ENCODE data around the gene RAPGEF2.

DNA sequence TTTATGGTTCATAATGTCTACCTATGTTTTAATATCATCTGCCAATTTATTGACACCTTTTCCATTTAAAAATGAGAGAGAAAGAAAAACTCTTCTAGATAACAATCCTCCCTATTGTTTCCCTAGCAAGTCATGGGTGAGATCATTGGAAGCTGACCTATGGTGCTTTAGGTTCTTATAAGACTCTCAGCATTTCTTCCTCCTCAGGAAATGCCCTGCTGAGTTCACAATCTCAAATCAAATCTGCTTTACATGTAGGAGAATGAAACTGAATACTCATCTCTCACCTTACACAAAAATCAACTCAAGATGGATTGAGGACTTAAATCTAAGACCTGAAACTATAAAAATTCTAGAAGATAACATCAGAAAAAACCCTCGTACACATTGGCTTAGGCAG is 267.4 kb downstream of the RAPGEF2 start:
- TF ChIP-seq POLR2A (IDR thresholded peaks at IDR 0.05) (no peak), POLR2AphosphoS5 (IDR thresholded peaks at IDR 0.05; ENCODE audit: insufficient read depth in 1 of 2, low read depth in 1 of 2) (no peak)
- TF ChIP-seq, protein P1, sequence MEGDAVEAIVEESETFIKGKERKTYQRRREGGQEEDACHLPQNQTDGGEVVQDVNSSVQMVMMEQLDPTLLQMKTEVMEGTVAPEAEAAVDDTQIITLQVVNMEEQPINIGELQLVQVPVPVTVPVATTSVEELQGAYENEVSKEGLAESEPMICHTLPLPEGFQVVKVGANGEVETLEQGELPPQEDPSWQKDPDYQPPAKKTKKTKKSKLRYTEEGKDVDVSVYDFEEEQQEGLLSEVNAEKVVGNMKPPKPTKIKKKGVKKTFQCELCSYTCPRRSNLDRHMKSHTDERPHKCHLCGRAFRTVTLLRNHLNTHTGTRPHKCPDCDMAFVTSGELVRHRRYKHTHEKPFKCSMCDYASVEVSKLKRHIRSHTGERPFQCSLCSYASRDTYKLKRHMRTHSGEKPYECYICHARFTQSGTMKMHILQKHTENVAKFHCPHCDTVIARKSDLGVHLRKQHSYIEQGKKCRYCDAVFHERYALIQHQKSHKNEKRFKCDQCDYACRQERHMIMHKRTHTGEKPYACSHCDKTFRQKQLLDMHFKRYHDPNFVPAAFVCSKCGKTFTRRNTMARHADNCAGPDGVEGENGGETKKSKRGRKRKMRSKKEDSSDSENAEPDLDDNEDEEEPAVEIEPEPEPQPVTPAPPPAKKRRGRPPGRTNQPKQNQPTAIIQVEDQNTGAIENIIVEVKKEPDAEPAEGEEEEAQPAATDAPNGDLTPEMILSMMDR (IDR thresholded peaks at IDR 0.05): no peak
